ENCODE data around the gene VWA5B1.

VWA5B1 gene, protein sequence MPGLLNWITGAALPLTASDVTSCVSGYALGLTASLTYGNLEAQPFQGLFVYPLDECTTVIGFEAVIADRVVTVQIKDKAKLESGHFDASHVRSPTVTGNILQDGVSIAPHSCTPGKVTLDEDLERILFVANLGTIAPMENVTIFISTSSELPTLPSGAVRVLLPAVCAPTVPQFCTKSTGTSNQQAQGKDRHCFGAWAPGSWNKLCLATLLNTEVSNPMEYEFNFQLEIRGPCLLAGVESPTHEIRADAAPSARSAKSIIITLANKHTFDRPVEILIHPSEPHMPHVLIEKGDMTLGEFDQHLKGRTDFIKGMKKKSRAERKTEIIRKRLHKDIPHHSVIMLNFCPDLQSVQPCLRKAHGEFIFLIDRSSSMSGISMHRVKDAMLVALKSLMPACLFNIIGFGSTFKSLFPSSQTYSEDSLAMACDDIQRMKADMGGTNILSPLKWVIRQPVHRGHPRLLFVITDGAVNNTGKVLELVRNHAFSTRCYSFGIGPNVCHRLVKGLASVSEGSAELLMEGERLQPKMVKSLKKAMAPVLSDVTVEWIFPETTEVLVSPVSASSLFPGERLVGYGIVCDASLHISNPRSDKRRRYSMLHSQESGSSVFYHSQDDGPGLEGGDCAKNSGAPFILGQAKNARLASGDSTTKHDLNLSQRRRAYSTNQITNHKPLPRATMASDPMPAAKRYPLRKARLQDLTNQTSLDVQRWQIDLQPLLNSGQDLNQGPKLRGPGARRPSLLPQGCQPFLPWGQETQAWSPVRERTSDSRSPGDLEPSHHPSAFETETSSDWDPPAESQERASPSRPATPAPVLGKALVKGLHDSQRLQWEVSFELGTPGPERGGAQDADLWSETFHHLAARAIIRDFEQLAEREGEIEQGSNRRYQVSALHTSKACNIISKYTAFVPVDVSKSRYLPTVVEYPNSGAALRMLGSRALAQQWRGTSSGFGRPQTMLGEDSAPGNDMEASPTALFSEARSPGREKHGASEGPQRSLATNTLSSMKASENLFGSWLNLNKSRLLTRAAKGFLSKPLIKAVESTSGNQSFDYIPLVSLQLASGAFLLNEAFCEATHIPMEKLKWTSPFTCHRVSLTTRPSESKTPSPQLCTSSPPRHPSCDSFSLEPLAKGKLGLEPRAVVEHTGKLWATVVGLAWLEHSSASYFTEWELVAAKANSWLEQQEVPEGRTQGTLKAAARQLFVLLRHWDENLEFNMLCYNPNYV

DNA sequence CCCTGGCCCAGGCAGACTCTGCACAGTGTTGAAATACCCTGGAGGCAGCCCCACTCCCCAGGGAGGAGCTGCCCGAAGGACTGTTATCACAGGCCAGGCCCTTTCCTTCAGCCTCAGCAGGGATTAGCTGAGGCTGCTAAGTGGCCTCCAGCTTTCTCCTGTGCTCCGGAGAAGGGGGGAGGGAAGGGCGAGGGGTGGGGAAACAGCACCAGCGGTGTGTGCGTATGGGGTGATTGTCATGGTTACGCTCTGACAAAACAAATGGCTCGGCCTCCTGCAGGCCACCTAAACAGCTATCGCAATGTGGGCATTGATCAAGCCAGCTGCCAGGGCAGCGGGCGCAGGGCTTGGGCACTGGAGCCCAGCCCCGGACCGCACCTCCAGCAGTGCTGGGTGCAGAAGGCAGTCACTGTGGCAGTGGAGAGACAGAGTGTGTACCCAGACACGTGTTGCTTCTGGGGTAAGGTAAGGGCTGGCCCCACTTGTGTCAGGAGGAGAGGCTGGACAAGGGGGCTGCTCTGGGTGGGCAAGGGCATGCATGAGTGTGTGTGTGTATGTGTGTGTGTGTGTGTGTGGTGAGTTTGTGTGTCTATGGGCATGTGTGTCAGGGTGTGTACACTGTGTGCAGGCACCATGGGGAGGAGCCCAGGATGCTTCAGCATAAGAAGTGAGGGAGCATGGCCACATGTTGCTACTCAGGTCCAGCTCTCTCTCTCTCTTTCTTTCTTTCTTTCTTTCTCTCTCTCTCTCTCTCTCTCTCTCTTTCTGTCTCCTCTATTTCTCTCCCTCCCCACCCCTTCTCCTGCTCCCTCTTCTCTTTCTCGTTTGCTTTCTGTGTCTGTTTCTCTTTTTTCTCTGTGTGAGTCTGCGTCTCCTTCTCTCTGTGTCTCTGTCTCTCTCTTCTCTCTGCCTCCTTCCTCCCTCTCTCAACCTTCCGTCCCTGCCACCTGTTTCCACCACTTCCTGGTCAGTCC lies at the start of gene VWA5B1:
Gene VWA5B1, plus strand, starts transcription at position 252 of the 974 bp plus-strand sequence. CDS start 19,727 bp downstream, outside the sequence.
- Mint-ChIP-seq H3K4me3 (no peak within 1 kb of the TSS), H3K27me3 (peaks cover 44% of the 10 kb centered on the region), H3K36me3 (ENCODE audit: low read depth) (no peaks in the 10 kb centered on the region), H3K9me3 (no peaks in the 10 kb centered on the region), H3K27ac (no peak within 1 kb of the TSS), H3K4me1 (ENCODE audit: low read depth) (no peaks in the 10 kb centered on the region)
- intact Hi-C loops (cut with micrococcal nuclease) = no loop called here

DNA sequence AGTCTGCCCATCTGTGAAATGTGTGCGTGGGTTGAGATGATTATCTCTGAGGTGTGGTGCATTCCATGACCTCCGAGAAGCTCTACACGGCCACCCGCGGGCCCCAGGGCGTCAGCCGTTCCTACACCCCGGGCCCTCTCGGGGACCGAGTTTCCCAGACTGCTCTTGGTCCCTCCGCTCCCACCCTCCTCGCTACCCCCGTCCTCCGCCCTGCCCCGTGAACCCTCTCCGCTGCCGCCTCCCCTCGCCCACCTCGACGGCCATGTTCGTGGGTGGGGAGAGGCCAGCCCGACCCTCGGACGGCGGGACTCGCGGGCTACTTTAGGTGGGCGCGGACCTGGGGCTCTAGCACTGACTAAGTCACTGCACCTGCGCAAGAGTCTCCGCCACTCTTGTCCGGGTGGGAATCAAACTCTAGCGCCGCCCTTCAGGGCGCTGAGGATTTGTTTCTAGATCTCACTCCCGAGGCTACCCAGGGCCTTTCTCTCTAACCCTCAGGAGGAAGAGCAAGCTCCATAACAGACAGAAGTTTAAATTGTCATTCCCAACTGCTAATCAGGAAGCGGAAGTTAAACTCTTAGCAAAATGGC lies 47.7 kb upstream of the VWA5B1 start:
- Mint-ChIP-seq H3K4me3 (no peak overlapping the region), H3K9me3 (no peaks in the 10 kb centered on the region), H3K27me3 (peaks cover 33% of the 10 kb centered on the region), H3K4me1 (ENCODE audit: low read depth) (no peaks in the 10 kb centered on the region), H3K36me3 (ENCODE audit: low read depth) (no peaks in the 10 kb centered on the region), H3K27ac (no peak overlapping the region)
- intact Hi-C loops (cut with micrococcal nuclease) = no loop called here

DNA sequence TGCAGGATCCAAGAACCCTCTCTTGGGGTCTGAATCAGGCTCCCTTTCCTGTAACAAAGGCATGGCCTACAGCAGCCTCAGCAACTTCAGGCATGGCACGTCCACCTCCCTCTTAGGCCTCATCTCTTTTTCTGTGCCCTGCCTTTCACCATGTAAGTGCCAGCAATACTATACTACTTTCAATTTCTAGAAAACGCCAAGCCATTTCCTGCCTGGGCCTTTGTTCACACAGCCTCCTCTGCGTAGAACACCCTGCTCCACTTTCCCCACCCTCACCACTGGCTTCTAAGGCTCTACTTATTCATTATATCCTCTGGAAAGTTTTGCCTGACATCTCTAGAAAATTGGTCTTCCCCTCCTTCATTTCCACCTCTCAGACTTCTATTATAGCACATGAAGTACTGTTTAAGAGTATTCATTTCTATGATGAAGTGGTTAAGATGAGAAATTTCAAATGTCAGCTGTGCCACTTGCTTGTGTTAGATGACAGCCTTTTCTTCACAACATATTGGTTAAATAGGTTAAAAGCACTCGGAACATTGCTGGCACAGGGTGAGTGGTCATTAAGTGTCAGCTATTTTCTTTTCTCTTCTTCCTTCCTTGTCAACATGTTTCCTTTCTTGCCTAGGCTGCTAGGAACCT lies 41.6 kb upstream of the VWA5B1 start:
- Mint-ChIP-seq H3K4me3 (no peak overlapping the region), H3K27ac (no peak overlapping the region)
- intact Hi-C loops (cut with micrococcal nuclease) = no loop called here

DNA sequence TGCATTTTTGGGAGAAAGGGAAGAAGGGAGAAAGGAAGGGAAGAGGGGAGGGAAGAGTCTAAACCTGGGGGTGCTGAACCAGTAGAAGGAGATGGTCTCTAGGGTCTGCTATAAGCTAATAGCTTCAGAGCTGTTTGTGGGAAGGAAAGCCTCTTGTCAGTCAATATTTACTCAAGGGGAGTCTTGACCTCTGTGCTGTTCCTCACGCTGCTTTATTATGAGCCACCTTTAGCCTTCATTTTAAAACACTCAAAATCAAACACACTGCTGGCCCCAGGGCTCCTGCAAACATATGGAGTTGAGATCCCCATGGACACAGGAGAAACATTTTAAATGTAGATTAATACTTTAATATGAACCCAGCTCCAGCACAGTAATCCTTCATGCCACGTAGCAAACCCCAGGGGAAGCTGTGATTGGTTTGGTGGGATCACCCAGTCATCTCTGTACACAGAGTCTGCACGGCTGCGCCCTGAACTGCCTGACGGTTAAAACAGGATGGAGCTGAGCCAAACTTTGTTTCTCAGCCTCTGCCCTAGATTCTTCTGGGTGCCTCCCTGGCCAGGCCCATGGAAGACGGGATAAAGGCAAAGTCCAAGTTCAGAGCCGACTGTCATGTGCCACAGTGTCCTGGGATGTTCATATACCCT lies 40.2 kb upstream of the VWA5B1 start:
- Mint-ChIP-seq H3K4me3 (no peak overlapping the region), H3K27me3 (peaks cover 14% of the 10 kb centered on the region), H3K4me1 (ENCODE audit: low read depth) (no peaks in the 10 kb centered on the region), H3K9me3 (no peaks in the 10 kb centered on the region), H3K36me3 (ENCODE audit: low read depth) (no peaks in the 10 kb centered on the region), H3K27ac (no peak overlapping the region)
- intact Hi-C loops (cut with micrococcal nuclease) = no loop called here

More for the DNA sequence above, 41.6 kb upstream of the VWA5B1 start:
- peaks cover 14% of the 10 kb centered on the region for H3K27me3 Mint-ChIP-seq
- no peaks in the 10 kb centered on the region for H3K9me3 Mint-ChIP-seq
- H3K36me3 Mint-ChIP-seq (ENCODE audit: low read depth) = no peaks in the 10 kb centered on the region
- no peaks in the 10 kb centered on the region for H3K4me1 Mint-ChIP-seq (ENCODE audit: low read depth)

DNA sequence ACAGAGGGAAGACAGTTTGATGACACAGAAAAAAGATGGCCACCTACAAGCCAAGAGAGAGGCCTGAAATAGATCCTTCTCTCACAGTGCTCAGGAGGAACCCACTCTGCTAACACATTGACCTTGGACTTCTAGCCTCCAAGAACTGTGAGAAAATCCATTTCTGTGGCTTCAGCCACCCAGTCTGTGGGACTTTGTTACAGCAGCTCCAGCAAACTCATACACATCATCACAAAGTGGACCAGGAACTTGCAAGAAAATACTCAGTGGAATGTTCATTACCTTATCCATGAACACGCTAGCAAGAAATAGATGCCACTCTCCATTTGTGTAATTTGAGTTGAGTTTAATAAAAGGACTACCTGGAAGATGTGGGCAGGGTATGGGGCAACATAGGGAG lies 38.1 kb upstream of the VWA5B1 start:
- no peaks in the 10 kb centered on the region for H3K4me1 Mint-ChIP-seq (ENCODE audit: low read depth)
- peaks cover 13% of the 10 kb centered on the region for H3K27me3 Mint-ChIP-seq
- H3K36me3 Mint-ChIP-seq (ENCODE audit: low read depth) = no peaks in the 10 kb centered on the region
- intact Hi-C loops (cut with micrococcal nuclease) = no loop called here
- no peak overlapping the region for H3K27ac Mint-ChIP-seq
- no peak overlapping the region for H3K4me3 Mint-ChIP-seq
- H3K9me3 Mint-ChIP-seq = no peaks in the 10 kb centered on the region

DNA sequence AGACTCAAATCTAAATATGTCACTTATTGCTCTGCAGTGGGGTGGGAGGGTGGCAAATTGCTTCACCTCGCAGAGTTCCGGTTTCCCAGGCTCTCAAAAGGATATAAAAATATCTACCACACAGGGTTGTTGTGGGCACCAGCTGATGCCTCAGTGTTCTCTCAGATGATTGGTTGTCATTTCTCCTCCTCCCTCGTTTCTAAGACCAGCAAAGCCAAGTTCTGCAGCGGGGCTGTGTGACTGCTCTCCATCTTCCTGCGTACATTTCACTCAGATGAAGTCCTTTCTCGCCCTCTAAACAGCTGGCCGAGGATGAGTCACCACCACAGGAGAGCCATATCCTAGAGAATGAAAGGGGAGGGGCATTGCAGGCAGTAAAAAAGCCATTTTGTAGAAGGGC lies 35.0 kb upstream of the VWA5B1 start:
- Mint-ChIP-seq H3K9me3 (no peaks in the 10 kb centered on the region), H3K36me3 (ENCODE audit: low read depth) (no peaks in the 10 kb centered on the region), H3K4me1 (ENCODE audit: low read depth) (no peaks in the 10 kb centered on the region), H3K4me3 (no peak overlapping the region), H3K27me3 (peaks cover 10% of the 10 kb centered on the region), H3K27ac (no peak overlapping the region)
- intact Hi-C loops (cut with micrococcal nuclease) = no loop called here

DNA sequence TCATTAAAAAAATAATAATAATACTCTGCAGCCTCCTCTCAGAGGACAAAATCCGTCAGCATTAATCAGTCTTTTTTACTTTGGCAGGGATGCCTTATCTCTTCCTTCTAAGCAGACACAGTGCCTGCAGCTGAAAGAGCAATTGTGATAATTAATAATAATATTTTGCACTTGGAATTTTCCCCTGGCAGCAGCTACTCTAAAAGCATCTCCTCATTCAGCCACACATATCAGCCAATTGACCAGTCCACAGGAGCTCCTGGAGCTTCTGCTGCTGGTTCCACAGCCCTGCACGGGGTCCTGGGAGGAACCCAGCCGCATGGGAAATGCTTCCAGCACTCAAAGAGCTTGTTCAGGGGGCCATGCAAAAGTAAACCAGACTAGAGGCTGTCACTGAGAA lies 31.0 kb upstream of the VWA5B1 start:
- H3K4me3 Mint-ChIP-seq = no peak overlapping the region
- intact Hi-C loops (cut with micrococcal nuclease) = no loop called here
- no peaks in the 10 kb centered on the region for H3K9me3 Mint-ChIP-seq
- no peaks in the 10 kb centered on the region for H3K4me1 Mint-ChIP-seq (ENCODE audit: low read depth)
- no peak overlapping the region for H3K27ac Mint-ChIP-seq
- peaks cover 14% of the 10 kb centered on the region for H3K27me3 Mint-ChIP-seq
- no peaks in the 10 kb centered on the region for H3K36me3 Mint-ChIP-seq (ENCODE audit: low read depth)

DNA sequence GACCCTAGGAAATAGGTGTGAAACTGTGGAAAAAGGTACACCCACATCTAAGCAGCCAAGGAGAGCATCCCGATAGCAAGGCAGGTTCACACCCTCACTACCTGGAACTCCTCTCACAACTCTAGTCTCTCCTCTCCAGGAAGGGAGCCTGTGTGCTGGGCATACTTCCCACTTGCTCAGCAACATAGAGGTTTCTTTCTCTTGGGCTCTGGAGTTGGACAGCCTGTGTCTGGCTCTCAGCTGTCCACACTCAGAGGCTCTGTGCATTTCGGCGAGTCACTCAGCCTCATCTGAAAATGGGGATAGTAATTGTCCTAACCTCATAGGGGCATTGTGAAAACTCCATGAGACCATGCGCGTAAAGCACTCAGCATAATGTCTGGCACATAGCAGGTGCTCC lies 29.6 kb upstream of the VWA5B1 start:
- intact Hi-C loops (cut with micrococcal nuclease) = no loop called here
- H3K36me3 Mint-ChIP-seq (ENCODE audit: low read depth) = no peaks in the 10 kb centered on the region
- no peaks in the 10 kb centered on the region for H3K9me3 Mint-ChIP-seq
- H3K27me3 Mint-ChIP-seq = peaks cover 15% of the 10 kb centered on the region
- no peak overlapping the region for H3K27ac Mint-ChIP-seq
- H3K4me3 Mint-ChIP-seq = no peak overlapping the region
- no peaks in the 10 kb centered on the region for H3K4me1 Mint-ChIP-seq (ENCODE audit: low read depth)

DNA sequence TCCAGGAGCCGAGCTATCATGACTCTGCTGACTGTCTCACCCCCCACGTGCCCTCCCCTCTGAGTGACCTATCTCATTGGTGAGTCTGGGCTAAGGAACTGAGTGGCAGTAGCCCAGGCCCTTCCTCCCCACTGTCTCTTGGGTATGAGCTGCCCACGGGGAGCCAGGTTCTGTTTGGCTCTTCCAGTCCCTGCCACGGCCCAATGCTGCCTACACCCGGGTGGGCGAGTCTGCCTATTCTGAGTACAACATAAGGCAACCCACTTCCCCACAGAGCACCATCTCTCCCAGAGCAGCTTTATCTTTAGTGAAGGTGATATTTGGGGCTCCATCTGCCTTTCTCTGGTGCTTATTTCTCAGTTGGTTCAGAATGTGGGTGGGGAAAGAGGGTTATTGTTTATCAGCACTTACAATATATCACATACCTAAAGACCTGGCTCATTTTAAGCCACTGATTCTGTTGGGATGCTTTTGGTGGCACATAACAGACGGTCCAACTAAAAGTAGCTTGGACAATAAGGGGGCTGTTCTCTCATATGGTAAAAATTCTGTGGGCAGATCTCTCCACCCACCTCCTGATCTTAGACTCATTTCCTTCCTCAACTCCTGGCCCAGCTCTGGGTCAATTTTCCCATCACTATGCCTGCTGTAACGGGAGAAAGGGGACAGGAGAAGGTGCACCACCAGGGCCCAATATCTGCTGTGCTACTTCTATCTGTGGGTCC lies 27.7 kb upstream of the VWA5B1 start:
- intact Hi-C loops (cut with micrococcal nuclease) = no loop called here
- Mint-ChIP-seq H3K27me3 (peaks cover 13% of the 10 kb centered on the region), H3K36me3 (ENCODE audit: low read depth) (no peaks in the 10 kb centered on the region), H3K9me3 (no peaks in the 10 kb centered on the region), H3K4me1 (ENCODE audit: low read depth) (no peaks in the 10 kb centered on the region), H3K27ac (no peak overlapping the region), H3K4me3 (no peak overlapping the region)

DNA sequence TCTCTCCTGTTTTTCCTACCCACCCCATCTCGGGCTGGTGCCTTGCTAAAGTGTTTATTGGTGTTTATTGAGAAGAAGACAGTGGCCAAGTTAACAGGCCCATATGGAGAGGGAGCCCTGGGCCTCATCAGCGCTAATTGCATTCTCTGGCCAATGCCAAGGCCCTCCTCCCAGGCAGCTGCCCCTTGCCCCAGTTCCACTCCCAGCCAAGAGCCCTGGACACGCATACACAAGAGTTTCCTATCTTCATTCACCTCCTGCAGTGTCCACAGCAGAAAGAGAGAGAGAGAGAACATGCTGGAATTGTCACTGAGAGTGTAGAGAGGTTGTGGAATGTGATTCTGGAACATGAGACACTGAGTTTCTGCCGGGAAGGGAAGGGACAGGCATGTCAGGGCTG lies 25.4 kb upstream of the VWA5B1 start:
- Mint-ChIP-seq H3K4me1 (ENCODE audit: low read depth) (no peaks in the 10 kb centered on the region), H3K36me3 (ENCODE audit: low read depth) (no peaks in the 10 kb centered on the region), H3K4me3 (no peak overlapping the region), H3K27me3 (peaks cover 11% of the 10 kb centered on the region), H3K27ac (no peak overlapping the region), H3K9me3 (no peaks in the 10 kb centered on the region)
- intact Hi-C loops (cut with micrococcal nuclease) = no loop called here

DNA sequence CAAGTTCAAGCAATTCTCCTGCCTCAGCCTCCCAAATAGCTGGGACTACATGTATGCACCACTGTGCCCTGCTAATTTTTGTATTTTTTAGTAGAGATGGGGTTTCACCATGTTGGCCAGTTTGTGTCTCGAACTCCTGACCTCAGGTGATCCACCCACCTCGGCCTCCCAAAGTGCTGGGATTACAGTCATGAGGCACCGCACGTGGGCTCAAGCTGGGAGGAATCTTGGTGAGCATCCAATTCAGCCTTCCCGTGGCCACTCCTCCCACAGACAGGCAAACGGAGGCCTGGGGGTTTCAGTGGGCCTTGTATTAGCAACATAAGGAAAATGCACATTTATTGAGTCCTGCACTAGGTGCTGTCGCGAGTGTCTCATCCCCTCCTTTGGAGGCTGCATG lies 24.5 kb upstream of the VWA5B1 start:
- no peak overlapping the region for H3K4me3 Mint-ChIP-seq
- intact Hi-C loops (cut with micrococcal nuclease) = no loop called here
- H3K27me3 Mint-ChIP-seq = peaks cover 14% of the 10 kb centered on the region
- H3K36me3 Mint-ChIP-seq (ENCODE audit: low read depth) = no peaks in the 10 kb centered on the region
- H3K4me1 Mint-ChIP-seq (ENCODE audit: low read depth) = no peaks in the 10 kb centered on the region
- H3K27ac Mint-ChIP-seq = no peak overlapping the region
- H3K9me3 Mint-ChIP-seq = no peaks in the 10 kb centered on the region

DNA sequence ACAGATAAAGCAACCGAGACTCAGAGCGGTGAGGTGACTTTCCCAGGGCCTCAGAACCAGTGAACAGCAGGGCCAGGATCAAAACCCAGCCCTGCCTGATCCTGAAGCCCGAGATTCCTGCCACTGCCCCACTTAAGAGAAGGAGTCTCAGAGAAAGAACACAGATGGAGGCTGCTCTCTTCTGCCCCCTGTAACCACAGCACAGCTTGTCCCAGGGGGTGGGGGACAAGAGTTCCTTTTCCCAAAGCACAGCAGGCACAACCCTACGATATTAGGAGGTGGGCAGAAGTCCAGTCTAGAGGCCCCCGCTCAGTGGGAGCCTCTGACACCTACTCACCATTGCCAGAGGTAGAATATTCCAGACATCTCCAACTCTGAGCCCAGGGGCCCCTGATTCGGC lies 24.0 kb upstream of the VWA5B1 start:
- intact Hi-C loops (cut with micrococcal nuclease) = no loop called here
- H3K27ac Mint-ChIP-seq = no peak overlapping the region
- no peaks in the 10 kb centered on the region for H3K9me3 Mint-ChIP-seq
- peaks cover 14% of the 10 kb centered on the region for H3K27me3 Mint-ChIP-seq
- no peaks in the 10 kb centered on the region for H3K36me3 Mint-ChIP-seq (ENCODE audit: low read depth)
- no peaks in the 10 kb centered on the region for H3K4me1 Mint-ChIP-seq (ENCODE audit: low read depth)
- no peak overlapping the region for H3K4me3 Mint-ChIP-seq
